Activated CD4-positive, CD25-positive, alpha-beta regulatory T cell treated with anti-CD3 and anti-CD28 coated beads, Interleukin-2, amount 50 U/mL, for 72 hours (primary cell): ENCODE results near the gene ADGRF1.
"Not testable (repeated sequence)": the region's sequence is repeated elsewhere in the genome, so short reads cannot be mapped to it uniquely, and the experiment has no call there.

ENCODE experiments used
- DNase-seq: peaks from one replicate; pipeline ENCODE4 v3.0.0; 2021

ADGRF1 gene

GRCh38 chr6:47042275-47042791 is at the start of gene ADGRF1:
TSS of gene ADGRF1 (minus strand) at chr6:47042332. CDS start at chr6:47029061, 13,271 bp downstream.
- DNase-seq: no peak

GRCh38 chr6:47090881-47091280 is 48.7 kb upstream of the ADGRF1 start:
- no peak for DNase-seq

DNA sequence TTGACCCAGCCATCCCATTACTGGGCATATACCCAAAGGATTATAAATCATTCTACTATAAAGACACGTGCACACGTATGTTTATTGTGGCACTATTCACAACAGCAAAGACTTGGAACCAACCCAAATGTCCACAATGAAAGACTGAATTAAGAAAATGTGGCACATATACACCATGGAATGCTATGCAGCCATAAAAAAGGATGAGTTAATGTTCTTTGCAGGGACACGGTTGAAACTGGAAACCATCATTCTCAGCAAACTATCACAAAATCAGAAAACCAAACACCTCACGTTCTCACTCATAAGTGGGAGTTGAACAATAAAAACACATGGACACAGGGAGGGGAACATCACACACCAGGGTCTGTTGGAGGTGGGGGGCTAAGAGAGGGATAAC is 47.3 kb upstream of the ADGRF1 start:
- DNase-seq: not testable (repeated sequence)

DNA sequence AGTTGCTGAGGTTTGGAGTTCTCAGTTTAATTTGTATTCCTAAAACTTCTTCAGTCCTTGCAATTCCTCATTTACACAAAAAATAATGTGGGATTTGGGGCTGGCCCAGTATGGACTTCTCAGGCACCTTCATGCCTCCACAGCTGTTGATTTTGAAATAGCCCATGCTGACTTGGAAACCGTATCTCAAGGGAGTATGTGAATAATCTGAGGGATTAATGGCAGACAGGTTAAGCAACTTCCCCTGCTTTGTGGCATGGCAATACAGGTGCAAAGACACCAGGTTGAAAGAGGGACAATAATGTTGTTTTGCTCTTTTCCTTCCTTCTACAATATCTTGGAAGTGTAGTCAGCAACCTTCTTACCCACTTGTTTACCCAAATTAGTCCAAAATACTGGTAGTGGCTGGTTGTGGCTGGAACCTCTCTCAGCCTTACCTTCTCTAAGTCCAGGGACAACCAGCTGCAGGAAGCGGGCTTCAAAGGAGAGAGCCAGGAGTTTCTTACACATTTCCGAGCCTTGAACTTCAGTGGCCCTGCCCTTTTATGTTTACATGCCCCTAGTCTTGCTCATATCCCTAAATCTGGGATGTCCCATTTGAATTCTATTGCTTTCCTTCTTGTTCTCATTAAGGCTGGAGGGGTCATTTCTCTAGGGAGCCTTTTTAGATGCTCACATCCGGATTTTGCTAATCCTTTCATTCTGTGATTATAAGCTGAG is 44.1 kb upstream of the ADGRF1 start:
- no peak for DNase-seq

GRCh38 chr6:47084610-47085009 is 42.5 kb upstream of the ADGRF1 start:
- DNase-seq: no peak

- no peak for DNase-seq
Observed at GRCh38 chr6:47083586-47084047, 41.5 kb upstream of the ADGRF1 start.

- no peak for DNase-seq
Observed at GRCh38 chr6:47080083-47080596, 38.0 kb upstream of the ADGRF1 start.

GRCh38 chr6:47079638-47080037 is 37.5 kb upstream of the ADGRF1 start:
- DNase-seq: no peak

GRCh38 chr6:47078991-47079390 is 36.9 kb upstream of the ADGRF1 start:
- no peak for DNase-seq

- DNase-seq: no peak
Observed at GRCh38 chr6:47076422-47077344, 34.6 kb upstream of the ADGRF1 start.

DNA sequence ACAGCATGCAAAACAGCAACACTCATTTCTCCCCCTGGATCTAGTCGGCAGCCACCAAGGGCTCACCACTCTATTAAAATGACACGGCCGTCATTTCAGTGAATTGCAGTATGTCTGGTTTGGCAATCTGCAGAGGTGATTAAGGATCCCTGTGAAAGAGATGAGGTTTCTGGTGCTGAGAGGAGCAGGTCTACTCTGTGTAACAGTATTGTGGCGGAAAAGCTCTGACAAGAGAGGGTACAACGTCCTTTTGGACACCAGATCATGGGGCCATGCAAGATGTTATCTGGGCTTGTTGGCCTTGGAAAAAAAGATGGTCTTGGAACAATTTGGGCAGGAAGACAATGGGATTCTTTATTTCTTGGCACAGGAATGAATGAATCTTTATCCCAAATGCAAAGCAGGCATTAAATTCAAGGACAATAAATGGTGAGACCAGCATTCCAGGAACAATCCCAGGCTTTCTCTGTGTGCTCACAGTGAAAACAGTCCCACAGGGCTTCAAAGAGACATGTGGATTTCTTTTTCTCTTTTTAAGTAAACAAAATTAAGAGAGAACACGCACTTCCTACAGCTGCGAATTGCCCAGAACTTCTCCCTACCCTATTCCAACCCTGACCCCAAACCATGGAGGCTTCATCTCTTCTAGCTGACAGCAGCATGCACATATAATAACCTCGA is 33.7 kb upstream of the ADGRF1 start:
- DNase-seq: no peak

GRCh38 chr6:47075168-47075567 is 33.0 kb upstream of the ADGRF1 start:
- DNase-seq: no peak

DNA sequence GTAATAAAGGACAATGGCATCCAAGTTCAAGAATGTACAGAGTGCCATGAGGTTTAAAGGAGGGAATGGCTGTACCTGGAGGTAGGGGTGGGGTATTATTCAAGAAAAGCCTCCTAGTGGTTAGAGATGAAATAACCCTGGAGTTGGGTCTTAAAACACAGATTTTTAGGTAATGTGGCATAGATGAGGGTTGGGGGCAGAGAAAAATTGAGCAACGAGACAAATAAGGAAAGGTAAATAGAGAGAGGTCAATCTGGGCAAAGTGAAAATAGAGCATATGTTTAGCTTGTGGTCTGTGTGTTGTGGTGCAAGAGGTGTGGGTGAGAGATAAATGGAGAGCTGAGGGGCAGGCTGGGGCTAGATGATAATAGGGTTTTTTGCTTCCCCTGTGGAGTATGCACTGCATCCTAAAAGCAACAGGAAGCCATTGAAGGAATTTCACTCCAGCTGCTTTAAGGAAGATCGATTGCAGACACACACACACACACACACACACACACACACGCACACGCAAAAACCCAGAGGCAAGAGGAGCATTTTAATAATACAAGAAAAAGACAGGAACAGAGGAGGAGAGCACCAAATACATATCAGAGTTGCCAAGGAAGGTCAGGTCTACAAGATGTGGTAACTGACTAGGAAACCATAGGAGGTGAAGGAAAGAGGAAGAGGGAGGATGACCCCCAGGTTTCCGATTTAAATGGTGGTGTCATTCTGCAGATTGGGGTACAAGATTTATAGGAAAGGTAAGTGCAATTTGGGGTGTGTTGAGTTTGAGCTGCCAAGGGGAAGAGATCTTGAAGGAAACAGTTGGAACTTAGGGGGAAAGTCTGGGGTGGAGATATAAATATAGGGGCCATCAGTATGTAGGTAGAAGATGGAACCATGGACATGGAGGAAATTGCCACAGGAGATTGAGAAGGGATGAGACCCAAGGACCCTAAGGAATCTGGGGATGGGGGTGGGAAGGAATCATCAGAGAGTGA is 31.3 kb upstream of the ADGRF1 start:
- DNase-seq: no peak

GRCh38 chr6:47072667-47073066 is 30.5 kb upstream of the ADGRF1 start:
- no peak for DNase-seq

DNA sequence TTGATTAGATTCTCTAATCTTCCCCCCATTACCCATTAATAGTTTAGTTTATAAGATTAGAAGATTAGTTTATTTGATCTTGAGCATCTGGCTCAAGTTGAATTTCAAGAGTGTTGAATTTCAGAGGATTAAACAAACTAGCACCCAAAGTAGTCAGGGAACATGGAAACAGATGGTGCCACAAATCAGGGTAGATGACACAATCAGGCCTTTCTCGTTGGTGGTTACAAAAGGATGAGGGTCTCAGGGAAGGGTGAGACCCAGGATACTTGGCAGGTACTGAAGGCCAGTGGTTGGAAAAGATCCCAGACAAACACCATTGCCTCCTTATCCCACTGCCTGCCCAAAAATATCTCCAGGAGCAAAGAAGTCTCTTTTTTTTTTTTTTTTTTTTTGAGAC is 29.5 kb upstream of the ADGRF1 start:
- no peak for DNase-seq

- DNase-seq: no peak
Observed at GRCh38 chr6:47070461-47070860, 28.3 kb upstream of the ADGRF1 start.

GRCh38 chr6:47069156-47069555 is 27.0 kb upstream of the ADGRF1 start:
- DNase-seq: no peak

DNA sequence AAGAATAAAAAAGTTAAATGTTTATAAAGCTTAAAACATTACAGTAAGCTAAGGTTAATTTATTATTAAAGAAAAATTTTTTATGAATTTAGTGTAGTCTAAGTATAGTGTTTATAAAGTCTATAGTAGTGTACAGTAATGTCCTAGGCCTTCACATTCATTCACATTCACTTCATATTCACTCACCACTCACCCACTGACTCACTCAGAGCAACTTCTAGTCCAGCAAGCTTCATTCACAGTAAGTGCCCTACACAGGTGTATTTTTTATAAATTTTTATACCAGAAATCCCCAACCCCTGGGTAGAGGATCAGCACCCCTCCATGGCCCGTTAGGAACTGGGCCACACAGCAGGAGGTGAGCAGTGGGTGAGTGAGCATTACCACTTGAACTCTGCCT is 24.3 kb upstream of the ADGRF1 start:
- DNase-seq: no peak

- no peak for DNase-seq
Observed at GRCh38 chr6:47064274-47064673, 22.1 kb upstream of the ADGRF1 start.

- no peak for DNase-seq
Observed at GRCh38 chr6:47062346-47062745, 20.2 kb upstream of the ADGRF1 start.
